Measurements from ENCODE around the gene FAM234A. TPM values are rescaled to one million over a fixed set of nuclear protein-coding genes. Genes with fewer than 3 reads are reported as not detected.
"Not testable (repeated sequence)": the region's sequence is repeated elsewhere in the genome, so short reads cannot be mapped to it uniquely, and the experiment has no call there.

The FAM234A gene
- total RNA-seq, 2 donors from 2014 or later, result 123 to 130 TPM

DNA sequence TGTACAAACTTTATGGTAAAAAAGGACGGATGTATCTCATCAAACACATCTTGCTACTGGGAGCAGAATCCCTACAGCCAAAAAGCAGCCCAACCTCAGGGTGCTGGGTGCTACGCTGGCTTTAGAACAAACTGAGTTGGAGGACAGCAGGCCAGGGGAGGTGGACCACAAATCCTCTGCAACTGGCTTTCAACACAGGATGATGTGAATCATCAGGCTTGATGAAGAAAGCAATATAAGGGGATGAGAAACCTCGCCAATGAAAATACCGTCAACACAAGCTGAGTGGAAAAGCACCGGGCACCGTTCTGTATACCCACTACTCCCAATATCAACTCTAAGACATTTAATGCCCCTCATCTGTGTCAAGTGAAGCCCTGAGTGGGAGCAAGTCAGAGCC lies 40.1 kb upstream of the FAM234A start:
- Histone ChIP-seq H3K36me3 (ENCODE audit: control insufficient read depth, insufficient read depth, low read length) (peaks cover 91% of the 10 kb centered on the region), H3K9ac (ENCODE audit: extremely low read depth, low read length, poor library complexity, severe bottlenecking) (no peak overlapping the region), H3K27ac (ENCODE audit: low read depth, low read length) (no peak overlapping the region), H3K4me3 (ENCODE audit: low read length) (no peak overlapping the region), H3K27me3 (ENCODE audit: control insufficient read depth, insufficient read depth, low read length, poor library complexity, severe bottlenecking) (no peaks in the 10 kb centered on the region), H3K9me3 (ENCODE audit: control insufficient read depth, low read length) (no peaks in the 10 kb centered on the region), H3K4me1 (ENCODE audit: control insufficient read depth, insufficient read depth, low read length) (no peaks in the 10 kb centered on the region)
- DNase-seq, result no peak
- Mint-ChIP-seq H3K36me3 (ENCODE audit: low read depth) (peaks cover 86% of the 10 kb centered on the region), H3K27ac (no peak overlapping the region), H3K9me3 (no peaks in the 10 kb centered on the region), H3K27me3 (ENCODE audit: insufficient read depth) (no peaks in the 10 kb centered on the region), H3K4me1 (no peaks in the 10 kb centered on the region), H3K4me3 (no peak overlapping the region)
- 99 to 100% methylated on average over 2 to 6 of the region's 6 CpGs for WGBS, 2 experiments (ENCODE audit: insufficient coverage in 1 of 2, insufficient read length in 1 of 2)
- TF ChIP-seq, protein P1, sequence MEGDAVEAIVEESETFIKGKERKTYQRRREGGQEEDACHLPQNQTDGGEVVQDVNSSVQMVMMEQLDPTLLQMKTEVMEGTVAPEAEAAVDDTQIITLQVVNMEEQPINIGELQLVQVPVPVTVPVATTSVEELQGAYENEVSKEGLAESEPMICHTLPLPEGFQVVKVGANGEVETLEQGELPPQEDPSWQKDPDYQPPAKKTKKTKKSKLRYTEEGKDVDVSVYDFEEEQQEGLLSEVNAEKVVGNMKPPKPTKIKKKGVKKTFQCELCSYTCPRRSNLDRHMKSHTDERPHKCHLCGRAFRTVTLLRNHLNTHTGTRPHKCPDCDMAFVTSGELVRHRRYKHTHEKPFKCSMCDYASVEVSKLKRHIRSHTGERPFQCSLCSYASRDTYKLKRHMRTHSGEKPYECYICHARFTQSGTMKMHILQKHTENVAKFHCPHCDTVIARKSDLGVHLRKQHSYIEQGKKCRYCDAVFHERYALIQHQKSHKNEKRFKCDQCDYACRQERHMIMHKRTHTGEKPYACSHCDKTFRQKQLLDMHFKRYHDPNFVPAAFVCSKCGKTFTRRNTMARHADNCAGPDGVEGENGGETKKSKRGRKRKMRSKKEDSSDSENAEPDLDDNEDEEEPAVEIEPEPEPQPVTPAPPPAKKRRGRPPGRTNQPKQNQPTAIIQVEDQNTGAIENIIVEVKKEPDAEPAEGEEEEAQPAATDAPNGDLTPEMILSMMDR (conservative IDR thresholded peaks at IDR 0.05), result no peak

DNA sequence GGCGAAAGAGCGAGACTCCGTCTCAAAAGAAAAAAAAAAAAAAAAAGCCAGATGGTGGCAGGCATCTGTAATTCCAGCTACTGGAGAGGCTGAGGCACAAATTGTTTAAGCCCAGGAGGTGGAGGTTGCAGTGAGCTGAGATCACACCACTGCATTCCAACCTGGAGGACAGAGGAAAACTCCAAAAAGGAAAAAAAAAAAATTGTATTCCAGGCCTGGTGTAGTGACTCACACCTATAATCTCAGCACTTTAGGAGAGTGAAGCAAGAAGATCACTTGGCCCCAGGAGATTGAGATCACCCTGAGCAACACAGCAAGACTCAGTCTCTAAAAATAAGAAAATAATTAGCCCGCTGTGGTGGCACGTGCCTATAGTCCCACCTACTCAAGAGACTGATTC lies 34.2 kb upstream of the FAM234A start:
- no peak overlapping the region for H3K4me3 ChIP-seq (ENCODE audit: low read length)
- Mint-ChIP-seq H3K27me3 (ENCODE audit: insufficient read depth) (no peaks in the 10 kb centered on the region), H3K27ac (no peak overlapping the region), H3K4me1 (no peaks in the 10 kb centered on the region), H3K4me3 (no peak overlapping the region), H3K36me3 (ENCODE audit: low read depth) (peaks cover 78% of the 10 kb centered on the region), H3K9me3 (no peaks in the 10 kb centered on the region)
- TF ChIP-seq, protein P1 (conservative IDR thresholded peaks at IDR 0.05), result no peak
- DNase-seq, result no peak
- no peaks in the 10 kb centered on the region for H3K9me3 ChIP-seq (ENCODE audit: control insufficient read depth, low read length)
- H3K27ac ChIP-seq (ENCODE audit: low read depth, low read length), result no peak overlapping the region
- H3K4me1 ChIP-seq (ENCODE audit: control insufficient read depth, insufficient read depth, low read length), result no peaks in the 10 kb centered on the region
- 95 to 100% methylated on average over 5 of the region's 5 CpGs for WGBS, 2 experiments (ENCODE audit: insufficient coverage in 1 of 2, insufficient read length in 1 of 2)
- H3K27me3 ChIP-seq (ENCODE audit: control insufficient read depth, insufficient read depth, low read length, poor library complexity, severe bottlenecking), result no peaks in the 10 kb centered on the region
- peaks cover 81% of the 10 kb centered on the region for H3K36me3 ChIP-seq (ENCODE audit: control insufficient read depth, insufficient read depth, low read length)
- H3K9ac ChIP-seq (ENCODE audit: extremely low read depth, low read length, poor library complexity, severe bottlenecking), result no peak overlapping the region

DNA sequence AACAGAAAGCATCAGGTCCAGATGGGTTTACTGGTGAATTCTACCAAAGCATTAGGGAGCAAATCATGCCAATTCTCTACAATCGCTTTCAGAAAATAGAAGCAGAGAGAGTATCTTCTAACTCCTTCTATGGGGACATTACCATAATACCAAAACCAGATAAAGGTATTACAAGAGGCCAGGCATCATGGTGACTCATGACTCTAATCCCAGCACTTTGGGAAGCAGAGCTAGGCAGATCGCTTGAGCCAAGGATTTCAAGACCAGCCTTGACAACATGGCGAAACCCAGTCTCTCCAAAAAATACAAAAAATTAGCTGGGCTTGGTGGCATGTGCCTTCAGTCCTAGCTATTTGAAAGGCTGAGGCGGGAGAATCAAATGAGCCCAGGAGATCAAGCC lies 31.4 kb upstream of the FAM234A start:
- H3K9ac ChIP-seq (ENCODE audit: extremely low read depth, low read length, poor library complexity, severe bottlenecking), result no peak overlapping the region
- H3K27ac ChIP-seq (ENCODE audit: low read depth, low read length), result no peak overlapping the region
- no peaks in the 10 kb centered on the region for H3K27me3 ChIP-seq (ENCODE audit: control insufficient read depth, insufficient read depth, low read length, poor library complexity, severe bottlenecking)
- no peaks in the 10 kb centered on the region for H3K4me1 ChIP-seq (ENCODE audit: control insufficient read depth, insufficient read depth, low read length)
- H3K4me3 ChIP-seq (ENCODE audit: low read length), result no peak overlapping the region
- H3K9me3 Mint-ChIP-seq, result no peaks in the 10 kb centered on the region
- H3K4me3 Mint-ChIP-seq, result no peak overlapping the region
- H3K9me3 ChIP-seq (ENCODE audit: control insufficient read depth, low read length), result no peaks in the 10 kb centered on the region
- TF ChIP-seq, protein P1 (conservative IDR thresholded peaks at IDR 0.05), result no peak
- no peak overlapping the region for H3K27ac Mint-ChIP-seq
- peaks cover 81% of the 10 kb centered on the region for H3K36me3 Mint-ChIP-seq (ENCODE audit: low read depth)
- H3K36me3 ChIP-seq (ENCODE audit: control insufficient read depth, insufficient read depth, low read length), result peaks cover 82% of the 10 kb centered on the region
- H3K4me1 Mint-ChIP-seq, result no peaks in the 10 kb centered on the region
- 91% methylated on average over 2 to 4 of the region's 4 CpGs for WGBS, 2 experiments (ENCODE audit: insufficient coverage in 1 of 2, insufficient read length in 1 of 2)
- no peak for DNase-seq
- H3K27me3 Mint-ChIP-seq (ENCODE audit: insufficient read depth), result no peaks in the 10 kb centered on the region

DNA sequence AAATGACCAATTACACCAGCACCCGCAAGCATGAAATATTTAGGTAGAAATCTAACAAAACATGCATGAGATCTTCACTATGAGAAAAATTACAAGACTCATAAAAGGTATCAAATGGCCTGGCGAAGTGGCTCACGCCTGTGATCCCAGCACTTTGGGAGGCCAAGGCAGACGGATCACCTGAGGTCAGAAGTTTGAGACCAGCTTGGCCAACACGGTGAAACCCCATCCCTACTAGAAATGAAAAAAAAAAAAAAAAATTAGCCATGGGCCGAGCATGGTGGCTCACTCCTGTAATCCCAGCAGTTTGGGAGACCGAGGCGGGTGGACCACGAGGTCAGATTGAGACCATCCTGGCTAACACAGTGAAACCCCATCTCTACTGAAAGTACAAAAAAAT lies 30.6 kb upstream of the FAM234A start:
- H3K27ac ChIP-seq (ENCODE audit: low read depth, low read length); H3K4me3 ChIP-seq (ENCODE audit: low read length); H3K4me3 Mint-ChIP-seq; H3K9me3 Mint-ChIP-seq; H3K9me3 ChIP-seq (ENCODE audit: control insufficient read depth, low read length); H3K4me1 ChIP-seq (ENCODE audit: control insufficient read depth, insufficient read depth, low read length); DNase-seq; H3K9ac ChIP-seq (ENCODE audit: extremely low read depth, low read length, poor library complexity, severe bottlenecking); H3K27ac Mint-ChIP-seq; H3K4me1 Mint-ChIP-seq; H3K27me3 Mint-ChIP-seq (ENCODE audit: insufficient read depth); H3K27me3 ChIP-seq (ENCODE audit: control insufficient read depth, insufficient read depth, low read length, poor library complexity, severe bottlenecking): not testable (repeated sequence)
- H3K36me3 Mint-ChIP-seq (ENCODE audit: low read depth), result peaks cover 79% of the 10 kb centered on the region
- peaks cover 82% of the 10 kb centered on the region for H3K36me3 ChIP-seq (ENCODE audit: control insufficient read depth, insufficient read depth, low read length)
- WGBS, 2 experiments (ENCODE audit: insufficient coverage in 1 of 2, insufficient read length in 1 of 2), result 93 to 96% methylated on average over 7 to 9 of the region's 9 CpGs

DNA sequence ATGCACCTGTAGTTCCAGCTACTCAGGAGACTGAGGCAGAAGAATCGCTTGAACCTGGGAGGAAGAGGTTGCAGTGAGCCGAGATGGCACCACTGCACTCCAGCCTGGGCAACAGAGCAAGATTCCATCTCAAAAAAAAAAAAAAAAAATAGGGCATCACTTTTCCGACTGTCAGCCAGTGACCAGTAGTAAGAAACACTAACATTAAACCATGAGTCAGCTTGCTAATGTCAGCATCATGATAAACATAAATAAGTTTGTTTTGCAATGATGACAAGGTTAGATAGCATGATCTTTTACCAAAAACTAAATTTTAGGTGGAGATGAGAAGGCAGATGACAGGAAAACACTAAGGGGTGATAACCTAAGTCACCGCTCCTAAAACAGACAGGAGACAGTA lies 25.3 kb upstream of the FAM234A start:
- not testable (repeated sequence) for H3K4me3 ChIP-seq (ENCODE audit: low read length); H3K27me3 Mint-ChIP-seq (ENCODE audit: insufficient read depth); H3K27ac Mint-ChIP-seq; H3K9me3 ChIP-seq (ENCODE audit: control insufficient read depth, low read length); H3K4me1 ChIP-seq (ENCODE audit: control insufficient read depth, insufficient read depth, low read length); H3K4me1 Mint-ChIP-seq; H3K4me3 Mint-ChIP-seq; H3K27me3 ChIP-seq (ENCODE audit: control insufficient read depth, insufficient read depth, low read length, poor library complexity, severe bottlenecking); H3K9me3 Mint-ChIP-seq; DNase-seq; H3K9ac ChIP-seq (ENCODE audit: extremely low read depth, low read length, poor library complexity, severe bottlenecking); H3K27ac ChIP-seq (ENCODE audit: low read depth, low read length)
- H3K36me3 Mint-ChIP-seq (ENCODE audit: low read depth), result peaks cover 80% of the 10 kb centered on the region
- peaks cover 83% of the 10 kb centered on the region for H3K36me3 ChIP-seq (ENCODE audit: control insufficient read depth, insufficient read depth, low read length)
- WGBS, 2 experiments (ENCODE audit: insufficient coverage in 1 of 2, insufficient read length in 1 of 2), result 94 to 95% methylated on average over 3 of the region's 4 CpGs
